CD8-positive, alpha-beta memory T cell (primary cell): ENCODE data around the gene DOCK4. TPM values are rescaled to one million over a fixed set of nuclear protein-coding genes. Genes with fewer than 3 reads are reported as not detected.
"Not testable (repeated sequence)": the region's sequence is repeated elsewhere in the genome, so short reads cannot be mapped to it uniquely, and the experiment has no call there.

Source experiments
- CTCF ChIA-PET: fragments of 350-600 bp; sonication (Branson Sonifier 250); formaldehyde crosslinking; loops from one replicate; lab custom pipeline; 2021; ENCODE audit warnings: antibody characterized with exemption; lab: Charles Lee
- POLR2A ChIA-PET: fragments of 350-600 bp; sonication (Branson Sonifier 250); formaldehyde crosslinking; loops from one replicate; lab custom pipeline; 2021; ENCODE audit warnings: antibody characterized with exemption; lab: Charles Lee
- DNase-seq, 5 donors: peaks; one replicate each; pipeline versions ENCODE4 v3.0.0 to v3.0.0-alpha.2; 2020 to 2022; ENCODE audit warnings: mixed read lengths in 1 of 5
- H3K27ac ChIP-seq: one replicate; pipeline ENCODE4 v1.7.0; 2013; ENCODE audit warnings: low read depth, mild to moderate bottlenecking, low read length, moderate library complexity
- H3K27me3 ChIP-seq: 2 replicates; pipeline ENCODE4 v1.7.0; 2013; ENCODE audit warnings: low read length, mild to moderate bottlenecking; ENCODE audit not compliant: insufficient read depth, poor library complexity, severe bottlenecking
- H3K36me3 ChIP-seq: 2 replicates; pipeline ENCODE4 v1.7.0; 2013; ENCODE audit warnings: mild to moderate bottlenecking, low read length, moderate library complexity; ENCODE audit not compliant: insufficient read depth
- H3K4me1 ChIP-seq: 2 replicates; pipeline ENCODE4 v1.7.0; 2013; ENCODE audit warnings: mild to moderate bottlenecking, low read length, moderate library complexity; ENCODE audit not compliant: insufficient read depth
- H3K4me3 ChIP-seq: 2 replicates; pipeline ENCODE4 v1.7.0; 2013; ENCODE audit warnings: mild to moderate bottlenecking, low read length
- H3K9me3 ChIP-seq: 2 replicates; pipeline ENCODE4 v1.7.0; 2013; ENCODE audit warnings: mild to moderate bottlenecking, low read length
- H3K27ac Mint-ChIP-seq, 8 donors: one replicate each; pipeline ENCODE4 v1.8.0; 2020 to 2021; ENCODE audit warnings: mixed read lengths in 8 of 8, mild to moderate bottlenecking in 6 of 8, inconsistent platforms in 3 of 8, moderate library complexity in 3 of 8
- H3K27me3 Mint-ChIP-seq, 2 donors: one replicate each; pipeline ENCODE4 v1.8.0; 2020 to 2021; ENCODE audit warnings: mixed read lengths in 2 of 2, mild to moderate bottlenecking in 1 of 2, moderate library complexity in 1 of 2
- H3K36me3 Mint-ChIP-seq, 3 donors: one replicate each; pipeline ENCODE4 v1.8.0; 2020 to 2021; ENCODE audit warnings: mixed read lengths in 3 of 3, inconsistent platforms in 1 of 3, mild to moderate bottlenecking in 1 of 3
- H3K4me1 Mint-ChIP-seq, 3 donors: one replicate each; pipeline ENCODE4 v1.8.0; 2020 to 2021; ENCODE audit warnings: mixed read lengths in 3 of 3, inconsistent platforms in 1 of 3, mild to moderate bottlenecking in 1 of 3
- H3K4me3 Mint-ChIP-seq, 7 donors: one replicate each; pipeline ENCODE4 v1.8.0; 2020 to 2021; ENCODE audit warnings: mixed read lengths in 7 of 7, mild to moderate bottlenecking in 6 of 7, moderate library complexity in 4 of 7, inconsistent platforms in 2 of 7
- H3K9me3 Mint-ChIP-seq, 5 donors: one replicate each; pipeline ENCODE4 v1.8.0; 2020 to 2022; ENCODE audit warnings: mixed read lengths in 5 of 5, mild to moderate bottlenecking in 3 of 5, moderate library complexity in 2 of 5, inconsistent platforms in 1 of 5
- polyA plus RNA-seq: library from polyadenylated mRNA; unstranded; fragments of 300-500 nt; fragmentation: Illumina TruSeq; gene quantifications from one replicate; pipeline ENCODE4 v1.2.3, GENCODE V29; 2021
- total RNA-seq, 2 experiments: library from RNA; stranded (reverse); gene quantifications; one replicate each; pipeline ENCODE4 v1.2.3, GENCODE V29; 2021

DOCK4 gene
- total RNA-seq (1 to 10 TPM; 1.2 TPM), polyA plus RNA-seq (not detected)

DNA sequence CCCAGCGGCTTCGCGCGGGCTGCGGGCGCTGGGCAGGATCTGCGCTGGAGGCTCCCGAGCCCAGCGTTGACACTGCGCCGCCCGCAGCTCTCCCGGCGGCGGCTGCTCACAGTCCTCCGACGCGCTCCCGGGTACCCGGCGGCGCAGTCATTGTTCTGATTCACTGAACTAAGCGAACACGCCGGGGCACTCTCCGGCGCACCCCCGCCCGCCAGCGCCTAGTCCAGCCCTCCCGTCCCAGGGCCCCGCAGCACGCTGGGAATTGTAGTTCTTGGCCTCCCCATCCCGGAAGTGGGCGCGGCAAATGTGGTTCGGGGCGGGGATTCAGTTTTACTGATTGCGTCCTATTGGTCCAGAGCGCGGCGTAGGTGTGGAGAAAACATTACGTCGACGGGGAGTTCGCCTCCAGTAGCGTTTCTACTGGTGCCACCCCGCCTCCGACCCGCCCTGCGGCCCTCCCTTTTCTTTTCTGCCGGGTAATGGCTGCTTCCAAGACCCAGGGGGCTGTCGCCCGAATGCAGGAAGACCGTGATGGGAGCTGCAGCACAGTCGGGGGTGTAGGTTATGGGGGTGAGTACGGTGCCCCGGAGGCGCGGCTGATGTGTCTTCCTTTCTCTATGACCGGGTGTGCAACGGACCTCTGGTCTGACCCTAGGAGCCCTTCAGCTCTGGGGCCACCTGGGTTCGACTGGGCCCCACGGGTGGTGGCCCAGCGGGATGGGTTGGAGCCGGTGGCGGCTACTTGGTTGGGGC, at the start of gene DOCK4, which contains the start of gene ZNF277:
TSS of gene DOCK4 (minus strand) at position 162 of the 753 bp plus-strand sequence. CDS start 261 bp downstream, outside the sequence.
TSS of gene ZNF277 (plus strand) at position 458 of the 753 bp plus-strand sequence. CDS start at position 480, 22 bp downstream.
- peak; percentile 98 to 100 (median 99) for DNase-seq
- peaks cover 0 to 9% (median 0%) of the 10 kb centered on the region in 3 donors for H3K36me3 Mint-ChIP-seq
- Histone ChIP-seq H3K27ac (peak within 1 kb of the TSS; percentile 82), H3K9me3 (no peaks in the 10 kb centered on the region), H3K36me3 (no peaks in the 10 kb centered on the region), H3K27me3 (peaks cover 24% of the 10 kb centered on the region), H3K4me3 (peak within 1 kb of the TSS; percentile 92), H3K4me1 (peaks cover 19% of the 10 kb centered on the region)
- peaks cover 0 to 4% (median 0%) of the 10 kb centered on the region in 5 donors for H3K9me3 Mint-ChIP-seq
- H3K4me1 Mint-ChIP-seq, result peaks cover 37 to 53% (median 38%) of the 10 kb centered on the region in 3 donors
- peak within 1 kb of the TSS; percentile 90 to 99 (median 96) for H3K4me3 Mint-ChIP-seq
- CTCF ChIA-PET, result interaction anchor here (0.9 kb wide), 1 partner anchor 9 kb away, joined by 4 read pairs; no protein-coding TSS in a partner anchor
- H3K27me3 Mint-ChIP-seq, result peaks cover 16 to 24% of the 10 kb centered on the region in 2 donors
- POLR2A ChIA-PET, result interaction anchor here (0.7 to 1.2 kb wide), 3 partner anchors 58 to 244 kb away, joined by 3 to 5 read pairs (median 3); partner anchors contain the start of gene IFRD1
- H3K27ac Mint-ChIP-seq, result peak within 1 kb of the TSS; percentile 86 to 98 (median 91)

DNA sequence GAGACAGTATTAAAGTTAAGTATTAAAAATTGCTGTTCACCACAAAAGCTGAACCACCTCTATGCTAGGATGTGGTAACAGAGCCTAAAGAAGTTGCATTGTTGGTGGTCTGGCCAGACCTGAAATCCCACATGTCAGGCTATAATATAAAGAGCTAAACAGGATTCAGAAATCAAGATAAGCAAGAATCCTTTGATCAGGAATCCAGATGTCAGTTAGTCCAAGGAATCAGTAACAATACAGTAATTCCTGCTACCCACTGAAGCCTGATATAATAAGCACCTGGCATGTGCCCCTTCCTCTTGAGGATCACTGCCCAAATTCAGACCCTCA, 49.2 kb upstream of the DOCK4 start:
- H3K27ac Mint-ChIP-seq, result no peak overlapping the region
- Histone ChIP-seq H3K27me3 (no peaks in the 10 kb centered on the region), H3K27ac (no peak overlapping the region), H3K36me3 (no peaks in the 10 kb centered on the region), H3K9me3 (no peaks in the 10 kb centered on the region), H3K4me3 (no peak overlapping the region), H3K4me1 (no peaks in the 10 kb centered on the region)
- H3K4me3 Mint-ChIP-seq, result no peak overlapping the region
- ChIA-PET CTCF (no interaction called here), POLR2A (no interaction called here)
- no peak for DNase-seq
- no peaks in the 10 kb centered on the region for H3K27me3 Mint-ChIP-seq
- H3K4me1 Mint-ChIP-seq, result peaks cover 38 to 61% (median 55%) of the 10 kb centered on the region in 3 donors
- H3K36me3 Mint-ChIP-seq, result peaks cover 0 to 2% (median 0%) of the 10 kb centered on the region in 3 donors
- H3K9me3 Mint-ChIP-seq, result no peaks in the 10 kb centered on the region

GRCh38 chr7:112254709-112255387, 48.6 kb upstream of the DOCK4 start:
- H3K27me3 Mint-ChIP-seq, result no peaks in the 10 kb centered on the region
- CTCF ChIA-PET, result no interaction called here
- POLR2A ChIA-PET, result no interaction called here

GRCh38 chr7:112254156-112254555, 48.0 kb upstream of the DOCK4 start:
- Histone ChIP-seq H3K4me3 (no peak overlapping the region), H3K4me1 (no peaks in the 10 kb centered on the region), H3K27ac (no peak overlapping the region), H3K27me3 (no peaks in the 10 kb centered on the region), H3K36me3 (no peaks in the 10 kb centered on the region), H3K9me3 (no peaks in the 10 kb centered on the region)
- DNase-seq, result no peak
- ChIA-PET POLR2A (no interaction called here), CTCF (no interaction called here)
- Mint-ChIP-seq H3K27me3 (no peaks in the 10 kb centered on the region), H3K27ac (no peak overlapping the region), H3K9me3 (no peaks in the 10 kb centered on the region), H3K4me1 (peaks cover 38 to 56% (median 53%) of the 10 kb centered on the region in 3 donors), H3K4me3 (no peak overlapping the region), H3K36me3 (peaks cover 0 to 2% (median 0%) of the 10 kb centered on the region in 3 donors)

More at GRCh38 chr7:112254709-112255387, 48.6 kb upstream of the DOCK4 start:
- Mint-ChIP-seq H3K4me1 (peaks cover 38 to 61% (median 55%) of the 10 kb centered on the region in 3 donors), H3K36me3 (peaks cover 0 to 2% (median 0%) of the 10 kb centered on the region in 3 donors), H3K9me3 (no peaks in the 10 kb centered on the region), H3K27ac (peak overlapping the region in 2 of 8 donors; percentile 10 to 58), H3K4me3 (no peak overlapping the region)
- no peak for DNase-seq
- Histone ChIP-seq H3K9me3 (no peaks in the 10 kb centered on the region), H3K27me3 (no peaks in the 10 kb centered on the region), H3K36me3 (no peaks in the 10 kb centered on the region), H3K4me1 (no peaks in the 10 kb centered on the region), H3K27ac (no peak overlapping the region), H3K4me3 (no peak overlapping the region)

- H3K9me3 Mint-ChIP-seq, result no peaks in the 10 kb centered on the region
- H3K36me3 Mint-ChIP-seq, result peaks cover 0 to 2% (median 0%) of the 10 kb centered on the region in 3 donors
- no peak overlapping the region for H3K27ac Mint-ChIP-seq
- no peaks in the 10 kb centered on the region for H3K36me3 ChIP-seq
- H3K27me3 ChIP-seq, result no peaks in the 10 kb centered on the region
- H3K4me1 Mint-ChIP-seq, result peaks cover 38 to 54% (median 53%) of the 10 kb centered on the region in 3 donors
- POLR2A ChIA-PET, result no interaction called here
- H3K9me3 ChIP-seq, result no peaks in the 10 kb centered on the region
- no peak for DNase-seq
- H3K27ac ChIP-seq, result no peak overlapping the region
- no peaks in the 10 kb centered on the region for H3K27me3 Mint-ChIP-seq
- no peak overlapping the region for H3K4me3 Mint-ChIP-seq
- CTCF ChIA-PET, result no interaction called here
- no peaks in the 10 kb centered on the region for H3K4me1 ChIP-seq
- no peak overlapping the region for H3K4me3 ChIP-seq
Observed at GRCh38 chr7:112252691-112253090, 46.5 kb upstream of the DOCK4 start.

DNA sequence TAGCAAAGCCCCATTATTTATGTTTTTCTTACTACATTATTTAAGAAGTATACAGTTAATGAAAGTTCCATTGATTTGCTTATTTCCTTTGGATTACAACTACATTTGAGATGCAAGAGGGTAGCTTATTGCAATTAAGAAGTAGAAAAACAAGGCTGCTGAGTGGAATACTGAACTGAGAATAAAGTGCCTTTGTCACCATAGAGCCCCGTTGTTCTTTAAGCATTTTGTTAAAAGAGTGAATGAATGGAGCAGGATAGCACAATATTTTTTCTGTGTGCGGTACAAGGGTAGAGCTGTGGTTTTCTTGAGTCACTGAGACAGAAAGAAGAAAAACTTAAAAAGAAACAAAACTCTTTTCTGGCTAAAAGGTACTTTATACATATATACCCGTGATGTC, 45.9 kb upstream of the DOCK4 start:
- H3K9me3 Mint-ChIP-seq, result no peaks in the 10 kb centered on the region
- H3K4me3 Mint-ChIP-seq, result no peak overlapping the region
- H3K27ac ChIP-seq, result no peak overlapping the region
- H3K4me1 Mint-ChIP-seq, result peaks cover 38 to 52% (median 50%) of the 10 kb centered on the region in 3 donors
- H3K27me3 ChIP-seq, result no peaks in the 10 kb centered on the region
- peaks cover 0 to 2% (median 0%) of the 10 kb centered on the region in 3 donors for H3K36me3 Mint-ChIP-seq
- POLR2A ChIA-PET, result no interaction called here
- no peak overlapping the region for H3K4me3 ChIP-seq
- no peak overlapping the region for H3K27ac Mint-ChIP-seq
- no peaks in the 10 kb centered on the region for H3K4me1 ChIP-seq
- CTCF ChIA-PET, result no interaction called here
- no peak for DNase-seq
- no peaks in the 10 kb centered on the region for H3K36me3 ChIP-seq
- no peaks in the 10 kb centered on the region for H3K9me3 ChIP-seq
- H3K27me3 Mint-ChIP-seq, result no peaks in the 10 kb centered on the region

- DNase-seq, H3K9me3 Mint-ChIP-seq, H3K36me3 Mint-ChIP-seq, POLR2A ChIA-PET, H3K36me3 ChIP-seq, CTCF ChIA-PET, H3K4me3 Mint-ChIP-seq, H3K27me3 Mint-ChIP-seq, H3K27ac ChIP-seq, H3K9me3 ChIP-seq, H3K27ac Mint-ChIP-seq, H3K4me1 ChIP-seq, H3K4me3 ChIP-seq, H3K27me3 ChIP-seq: not testable (repeated sequence)
- peaks cover 30 to 48% (median 48%) of the 10 kb centered on the region in 3 donors for H3K4me1 Mint-ChIP-seq
Observed at GRCh38 chr7:112249967-112250366, 43.8 kb upstream of the DOCK4 start.

DNA sequence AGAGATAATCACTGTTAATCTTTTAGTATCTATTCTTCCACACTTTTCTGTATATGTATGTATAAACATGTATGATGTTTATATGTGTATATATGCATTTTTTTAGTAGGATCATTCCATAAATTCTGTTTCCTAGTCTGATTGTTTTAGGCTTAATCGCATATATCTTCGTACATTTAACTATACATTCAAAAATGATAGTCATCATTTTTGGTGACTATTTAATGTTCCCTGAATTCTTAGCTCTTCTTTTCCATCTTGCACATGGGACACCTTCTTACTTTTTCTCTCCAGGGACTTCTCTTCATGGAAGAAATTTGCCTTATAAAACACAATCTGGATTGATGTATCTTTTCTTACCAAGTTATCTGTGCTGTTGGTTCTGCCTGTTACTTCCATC, 42.4 kb upstream of the DOCK4 start:
- Mint-ChIP-seq H3K4me3 (no peak overlapping the region), H3K4me1 (peaks cover 22 to 35% (median 35%) of the 10 kb centered on the region in 3 donors), H3K27me3 (no peaks in the 10 kb centered on the region), H3K9me3 (no peaks in the 10 kb centered on the region), H3K36me3 (peaks cover 0 to 8% (median 5%) of the 10 kb centered on the region in 3 donors), H3K27ac (no peak overlapping the region)
- no peak for DNase-seq
- Histone ChIP-seq H3K27ac (no peak overlapping the region), H3K36me3 (no peaks in the 10 kb centered on the region), H3K4me1 (no peaks in the 10 kb centered on the region), H3K4me3 (no peak overlapping the region), H3K27me3 (no peaks in the 10 kb centered on the region), H3K9me3 (no peaks in the 10 kb centered on the region)
- ChIA-PET POLR2A (no interaction called here), CTCF (no interaction called here)
